ENCODE measurements around the gene KCNG2. TPM values are rescaled to one million over a fixed set of nuclear protein-coding genes. Genes with fewer than 3 reads are reported as not detected.

The KCNG2 gene
- total RNA-seq, 4 donors from 2014 or later, result 0.27 TPM; not detected in 3

- TF ChIP-seq EP300 (IDR thresholded peaks at IDR 0.05) (no peak), POLR2AphosphoS5 (IDR thresholded peaks at IDR 0.05) (no peak), POLR2A (IDR thresholded peaks at IDR 0.05) (no peak)
- TF ChIP-seq, protein P1, sequence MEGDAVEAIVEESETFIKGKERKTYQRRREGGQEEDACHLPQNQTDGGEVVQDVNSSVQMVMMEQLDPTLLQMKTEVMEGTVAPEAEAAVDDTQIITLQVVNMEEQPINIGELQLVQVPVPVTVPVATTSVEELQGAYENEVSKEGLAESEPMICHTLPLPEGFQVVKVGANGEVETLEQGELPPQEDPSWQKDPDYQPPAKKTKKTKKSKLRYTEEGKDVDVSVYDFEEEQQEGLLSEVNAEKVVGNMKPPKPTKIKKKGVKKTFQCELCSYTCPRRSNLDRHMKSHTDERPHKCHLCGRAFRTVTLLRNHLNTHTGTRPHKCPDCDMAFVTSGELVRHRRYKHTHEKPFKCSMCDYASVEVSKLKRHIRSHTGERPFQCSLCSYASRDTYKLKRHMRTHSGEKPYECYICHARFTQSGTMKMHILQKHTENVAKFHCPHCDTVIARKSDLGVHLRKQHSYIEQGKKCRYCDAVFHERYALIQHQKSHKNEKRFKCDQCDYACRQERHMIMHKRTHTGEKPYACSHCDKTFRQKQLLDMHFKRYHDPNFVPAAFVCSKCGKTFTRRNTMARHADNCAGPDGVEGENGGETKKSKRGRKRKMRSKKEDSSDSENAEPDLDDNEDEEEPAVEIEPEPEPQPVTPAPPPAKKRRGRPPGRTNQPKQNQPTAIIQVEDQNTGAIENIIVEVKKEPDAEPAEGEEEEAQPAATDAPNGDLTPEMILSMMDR (IDR thresholded peaks at IDR 0.05), result no peak
- 75% methylated on average over 1 of the region's 15 CpGs; no CpG with 5 or more reads in 1 of the 2 donors for WGBS, 2 donors (ENCODE audit: low coverage in 1 of 2)
- no peak overlapping the region for H3K27ac ChIP-seq
- H3K4me1 ChIP-seq, result peaks cover 0 to 12% (median 0%) of the 10 kb centered on the region in 3 donors
- no peaks in the 10 kb centered on the region for H3K9me3 ChIP-seq
- H3K36me3 ChIP-seq, result no peaks in the 10 kb centered on the region
- H3K27me3 ChIP-seq, result peaks cover 51% of the 10 kb centered on the region
- no peak overlapping the region for H3K4me3 ChIP-seq
- no peak for ATAC-seq
Observed at GRCh38 chr18:79853993-79854364, 56.2 kb downstream of the KCNG2 start.

GRCh38 chr18:79855147-79855933, 57.6 kb downstream of the KCNG2 start:
- Histone ChIP-seq H3K27me3 (peaks cover 51% of the 10 kb centered on the region), H3K4me3 (no peak overlapping the region)
- WGBS, 2 donors (ENCODE audit: low coverage in 1 of 2), result 75 to 80% methylated on average over 2 to 7 of the region's 17 CpGs

DNA sequence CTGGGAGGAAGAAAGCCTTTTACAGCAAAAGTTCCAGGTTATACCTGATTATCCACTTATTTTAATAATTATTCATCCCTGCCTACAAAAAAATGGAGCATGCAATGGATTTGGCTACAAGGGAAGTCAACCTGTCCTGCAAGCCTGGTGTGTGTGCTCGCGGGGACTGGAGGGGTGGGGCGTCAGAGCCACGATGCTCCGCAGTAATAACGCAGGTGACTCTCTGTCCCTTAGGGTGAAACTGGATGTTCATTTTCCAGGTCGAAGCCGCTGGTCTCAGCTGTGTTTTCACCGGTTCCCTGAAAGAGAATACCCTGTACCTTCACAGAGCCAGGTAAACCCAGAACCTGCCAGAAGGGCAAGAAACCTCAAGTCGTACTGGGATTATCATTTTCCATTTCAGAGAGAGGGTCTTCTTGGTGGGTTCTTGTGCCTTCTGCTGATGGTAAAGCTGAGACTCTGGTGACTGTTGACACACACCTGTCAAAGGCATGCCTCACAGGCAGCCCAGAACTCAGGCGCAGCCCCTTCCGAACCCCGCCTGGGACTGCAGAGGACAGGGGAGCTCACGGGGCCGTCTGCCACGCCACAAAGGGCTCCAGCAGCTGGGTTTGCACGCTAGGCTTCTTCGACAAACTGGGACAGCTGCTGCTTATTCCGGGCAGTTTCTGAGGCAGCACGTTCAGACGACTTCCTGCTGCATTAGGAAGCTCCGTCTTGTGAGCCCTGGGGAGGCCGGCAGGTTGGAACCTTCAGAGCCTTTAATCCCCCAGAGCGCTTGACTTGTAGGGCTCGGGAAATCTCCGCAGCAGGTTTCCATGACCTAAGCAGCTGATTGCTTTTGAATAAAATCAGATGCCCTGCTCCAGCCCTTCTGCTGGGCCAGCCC, 58.6 kb downstream of the KCNG2 start:
- no peaks in the 10 kb centered on the region for H3K36me3 ChIP-seq
- peaks cover 0 to 7% (median 0%) of the 10 kb centered on the region in 3 donors for H3K9me3 ChIP-seq
- WGBS, 2 donors (ENCODE audit: low coverage in 1 of 2), result 26 to 92% methylated on average over 3 to 4 of the region's 26 CpGs
- TF ChIP-seq POLR2A (IDR thresholded peaks at IDR 0.05) (no peak), EP300 (IDR thresholded peaks at IDR 0.05) (no peak), POLR2AphosphoS5 (IDR thresholded peaks at IDR 0.05) (no peak)
- TF ChIP-seq, protein P1 (IDR thresholded peaks at IDR 0.05), result no peak
- no peak for ATAC-seq
- H3K4me3 ChIP-seq, result no peak overlapping the region
- H3K4me1 ChIP-seq, result peaks cover 0 to 12% (median 0%) of the 10 kb centered on the region in 3 donors
- peaks cover 51% of the 10 kb centered on the region for H3K27me3 ChIP-seq
- H3K27ac ChIP-seq, result no peak overlapping the region

More at GRCh38 chr18:79855147-79855933, 57.6 kb downstream of the KCNG2 start:
- Histone ChIP-seq H3K9me3 (no peaks in the 10 kb centered on the region), H3K36me3 (no peaks in the 10 kb centered on the region), H3K4me1 (peaks cover 0 to 12% (median 0%) of the 10 kb centered on the region in 3 donors), H3K27ac (no peak overlapping the region)
- TF ChIP-seq, protein P1 (IDR thresholded peaks at IDR 0.05), result no peak
- no peak for TF ChIP-seq POLR2A (IDR thresholded peaks at IDR 0.05)
- no peak for TF ChIP-seq EP300 (IDR thresholded peaks at IDR 0.05)
- TF ChIP-seq POLR2AphosphoS5 (IDR thresholded peaks at IDR 0.05), result no peak
- no peak for ATAC-seq

DNA sequence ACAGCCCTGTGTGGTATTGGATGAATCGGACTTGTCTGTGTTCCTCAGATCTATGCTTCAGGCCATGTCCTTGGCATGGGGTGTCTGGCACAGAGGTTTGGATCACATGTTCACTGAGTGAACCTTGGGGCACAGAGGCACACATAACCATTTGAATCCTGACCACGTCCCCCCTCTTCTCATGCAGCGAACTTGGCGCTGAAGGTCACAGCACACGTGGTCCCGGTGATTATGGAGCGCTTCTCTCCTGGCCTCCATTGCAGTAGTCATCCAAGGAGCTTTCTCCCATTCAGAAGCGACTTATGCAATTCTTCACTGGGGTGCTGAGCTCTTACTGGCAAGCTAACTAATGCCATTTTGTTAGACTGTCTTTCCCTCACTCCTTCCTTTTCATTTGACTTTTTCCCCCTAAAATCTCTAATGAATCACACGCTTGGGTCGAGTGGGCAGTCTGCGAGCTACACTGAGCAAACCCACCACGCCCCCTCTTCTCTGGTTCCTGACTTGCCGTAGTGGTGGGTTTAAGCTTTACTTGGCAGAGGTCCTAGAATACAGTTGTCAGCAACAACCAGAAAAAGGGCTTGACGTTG, 59.4 kb downstream of the KCNG2 start:
- peaks cover 51% of the 10 kb centered on the region for H3K27me3 ChIP-seq
- peaks cover 0 to 15% (median 0%) of the 10 kb centered on the region in 3 donors for H3K9me3 ChIP-seq
- ATAC-seq, result no peak
- H3K4me1 ChIP-seq, result peaks cover 0 to 12% (median 0%) of the 10 kb centered on the region in 3 donors
- 33% methylated on average over 12 of the region's 14 CpGs; no CpG with 5 or more reads in 1 of the 2 donors for WGBS, 2 donors (ENCODE audit: low coverage in 1 of 2)
- H3K27ac ChIP-seq, result no peak overlapping the region
- H3K36me3 ChIP-seq, result no peaks in the 10 kb centered on the region
- no peak overlapping the region for H3K4me3 ChIP-seq
- no peak for TF ChIP-seq POLR2AphosphoS5 (IDR thresholded peaks at IDR 0.05)
- no peak for TF ChIP-seq POLR2A (IDR thresholded peaks at IDR 0.05)
- TF ChIP-seq EP300 (IDR thresholded peaks at IDR 0.05), result no peak
- TF ChIP-seq, protein P1 (IDR thresholded peaks at IDR 0.05), result no peak

All from gastroesophageal sphincter (tissue), 4 donors.